ENCODE measurements around the gene FARS2.

FARS2 gene

DNA sequence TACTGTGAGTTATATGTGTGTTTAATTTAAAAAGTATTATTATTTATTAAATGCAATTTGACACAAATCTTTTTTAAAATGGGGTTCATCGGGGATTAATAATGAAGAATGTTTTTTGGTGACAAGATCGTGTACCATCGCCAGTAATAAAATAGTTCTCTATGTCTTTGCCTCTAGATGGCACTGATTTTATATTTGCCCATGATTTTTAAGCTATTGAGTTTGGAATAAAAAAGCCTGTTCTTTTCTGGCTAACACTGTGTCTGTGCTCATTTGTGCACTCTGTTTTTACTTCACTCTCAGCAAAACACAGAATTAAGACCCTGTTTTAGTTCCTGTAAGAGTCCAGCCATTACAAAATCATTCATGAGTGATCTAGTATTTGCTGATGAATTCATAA lies 127.0 kb downstream of the FARS2 start:
- no peaks in the 10 kb centered on the region for H3K36me3 ChIP-seq (ENCODE audit: control insufficient read depth in 2 of 2, insufficient read depth in 1 of 2, low read length in 2 of 2)
- no peak overlapping the region for H3K4me3 ChIP-seq (ENCODE audit: low read depth, low read length)
- ChIA-PET CTCF (interaction anchor here (0.6 to 5.1 kb wide), 4 partner anchors 9 to 342 kb away, joined by 3 to 25 read pairs (median 4); no protein-coding TSS in a partner anchor), POLR2A (no interaction called here)
- TF ChIP-seq KLF10 (tag by site-specific recombination; IDR thresholded peaks at IDR 0.05) (no peak), ZNF311 (tag by site-specific recombination; IDR thresholded peaks at IDR 0.05; ENCODE audit: borderline replicate concordance) (no peak), ZNF146 (tag by site-specific recombination; IDR thresholded peaks at IDR 0.05) (no peak), ZNF354C (tag by site-specific recombination; IDR thresholded peaks at IDR 0.05; ENCODE audit: borderline replicate concordance, low read depth) (no peak)
- no peak overlapping the region for H3K27ac ChIP-seq (ENCODE audit: extremely low read depth, low read depth, low read length)
- H3K4me1 ChIP-seq (ENCODE audit: control insufficient read depth, insufficient read depth, low read length): no peaks in the 10 kb centered on the region
- H3K9me3 ChIP-seq (ENCODE audit: control insufficient read depth, insufficient read depth, low read depth, low read length): no peaks in the 10 kb centered on the region

DNA sequence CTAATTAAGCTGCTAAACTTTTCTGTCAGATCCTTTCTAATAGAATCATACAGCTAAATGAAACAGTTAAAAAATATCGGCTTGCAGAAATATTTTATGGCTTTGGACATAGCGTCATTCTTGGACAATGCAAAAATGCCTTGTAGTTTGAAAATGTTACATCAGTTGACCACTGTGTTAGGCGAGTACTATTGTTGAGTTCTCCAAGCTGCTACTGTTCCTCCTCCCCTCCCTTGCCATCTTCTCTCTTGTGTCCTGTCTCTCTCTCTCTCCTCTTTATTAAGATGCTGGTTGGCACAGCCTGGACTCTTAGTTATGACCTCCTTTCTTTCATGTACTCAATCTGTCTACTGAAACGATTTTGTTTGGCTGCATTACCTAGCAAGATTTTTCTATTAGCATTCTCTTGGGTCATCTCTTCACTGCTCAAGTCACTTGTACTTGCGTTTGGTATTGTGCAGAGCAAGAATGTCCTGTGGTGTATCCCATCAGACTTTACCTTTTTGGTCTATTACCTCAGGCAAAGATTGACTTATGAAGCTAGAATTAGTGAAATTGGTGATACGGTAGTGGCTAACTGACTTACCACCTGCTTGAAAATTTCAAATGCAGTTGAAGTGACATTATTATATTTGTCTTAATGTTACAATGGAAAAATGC lies 127.9 kb downstream of the FARS2 start:
- CTCF ChIA-PET: interaction anchor here (0.6 to 5.1 kb wide), 6 partner anchors 10 to 1425 kb away, joined by 3 to 25 read pairs (median 4); no protein-coding TSS in a partner anchor
- POLR2A ChIA-PET: no interaction called here
- no peak for TF ChIP-seq ZNF211 (tag by site-specific recombination; IDR thresholded peaks at IDR 0.05; ENCODE audit: low read depth)
- TF ChIP-seq ZNF548 (tag by site-specific recombination; IDR thresholded peaks at IDR 0.05): no peak
- TF ChIP-seq, protein P1, sequence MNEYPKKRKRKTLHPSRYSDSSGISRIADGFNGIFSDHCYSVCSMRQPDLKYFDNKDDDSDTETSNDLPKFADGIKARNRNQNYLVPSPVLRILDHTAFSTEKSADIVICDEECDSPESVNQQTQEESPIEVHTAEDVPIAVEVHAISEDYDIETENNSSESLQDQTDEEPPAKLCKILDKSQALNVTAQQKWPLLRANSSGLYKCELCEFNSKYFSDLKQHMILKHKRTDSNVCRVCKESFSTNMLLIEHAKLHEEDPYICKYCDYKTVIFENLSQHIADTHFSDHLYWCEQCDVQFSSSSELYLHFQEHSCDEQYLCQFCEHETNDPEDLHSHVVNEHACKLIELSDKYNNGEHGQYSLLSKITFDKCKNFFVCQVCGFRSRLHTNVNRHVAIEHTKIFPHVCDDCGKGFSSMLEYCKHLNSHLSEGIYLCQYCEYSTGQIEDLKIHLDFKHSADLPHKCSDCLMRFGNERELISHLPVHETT (tag by site-specific recombination; IDR thresholded peaks at IDR 0.05): no peak
- TF ChIP-seq ZNF433 (tag by site-specific recombination; IDR thresholded peaks at IDR 0.05; ENCODE audit: low read depth): no peak
- TF ChIP-seq ZNF274 (IDR thresholded peaks at IDR 0.05; ENCODE audit: low read length): no peak
- no peak for TF ChIP-seq ZNF274 (tag by site-specific recombination; IDR thresholded peaks at IDR 0.05; ENCODE audit: borderline replicate concordance)
- TF ChIP-seq, protein P2, sequence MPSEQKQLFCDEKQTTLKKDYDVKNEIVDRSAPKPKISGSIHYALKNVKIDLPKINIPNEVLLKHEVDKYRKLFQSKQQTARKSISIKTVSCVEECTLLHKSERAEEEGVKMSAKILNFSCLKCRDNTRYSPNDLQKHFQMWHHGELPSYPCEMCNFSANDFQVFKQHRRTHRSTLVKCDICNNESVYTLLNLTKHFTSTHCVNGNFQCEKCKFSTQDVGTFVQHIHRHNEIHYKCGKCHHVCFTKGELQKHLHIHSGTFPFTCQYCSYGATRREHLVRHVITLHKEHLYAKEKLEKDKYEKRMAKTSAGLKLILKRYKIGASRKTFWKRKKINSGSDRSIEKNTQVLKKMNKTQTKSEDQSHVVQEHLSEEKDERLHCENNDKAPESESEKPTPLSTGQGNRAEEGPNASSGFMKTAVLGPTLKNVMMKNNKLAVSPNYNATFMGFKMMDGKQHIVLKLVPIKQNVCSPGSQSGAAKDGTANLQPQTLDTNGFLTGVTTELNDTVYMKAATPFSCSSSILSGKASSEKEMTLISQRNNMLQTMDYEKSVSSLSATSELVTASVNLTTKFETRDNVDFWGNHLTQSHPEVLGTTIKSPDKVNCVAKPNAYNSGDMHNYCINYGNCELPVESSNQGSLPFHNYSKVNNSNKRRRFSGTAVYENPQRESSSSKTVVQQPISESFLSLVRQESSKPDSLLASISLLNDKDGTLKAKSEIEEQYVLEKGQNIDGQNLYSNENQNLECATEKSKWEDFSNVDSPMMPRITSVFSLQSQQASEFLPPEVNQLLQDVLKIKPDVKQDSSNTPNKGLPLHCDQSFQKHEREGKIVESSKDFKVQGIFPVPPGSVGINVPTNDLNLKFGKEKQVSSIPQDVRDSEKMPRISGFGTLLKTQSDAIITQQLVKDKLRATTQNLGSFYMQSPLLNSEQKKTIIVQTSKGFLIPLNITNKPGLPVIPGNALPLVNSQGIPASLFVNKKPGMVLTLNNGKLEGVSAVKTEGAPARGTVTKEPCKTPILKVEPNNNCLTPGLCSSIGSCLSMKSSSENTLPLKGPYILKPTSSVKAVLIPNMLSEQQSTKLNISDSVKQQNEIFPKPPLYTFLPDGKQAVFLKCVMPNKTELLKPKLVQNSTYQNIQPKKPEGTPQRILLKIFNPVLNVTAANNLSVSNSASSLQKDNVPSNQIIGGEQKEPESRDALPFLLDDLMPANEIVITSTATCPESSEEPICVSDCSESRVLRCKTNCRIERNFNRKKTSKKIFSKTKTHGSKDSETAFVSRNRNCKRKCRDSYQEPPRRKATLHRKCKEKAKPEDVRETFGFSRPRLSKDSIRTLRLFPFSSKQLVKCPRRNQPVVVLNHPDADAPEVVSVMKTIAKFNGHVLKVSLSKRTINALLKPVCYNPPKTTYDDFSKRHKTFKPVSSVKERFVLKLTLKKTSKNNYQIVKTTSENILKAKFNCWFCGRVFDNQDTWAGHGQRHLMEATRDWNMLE (tag by site-specific recombination; conservative IDR thresholded peaks at IDR 0.05; ENCODE audit: low read depth): no peak
- no peak for TF ChIP-seq PRDM1 (tag by site-specific recombination; IDR thresholded peaks at IDR 0.05)
- TF ChIP-seq, protein P3, sequence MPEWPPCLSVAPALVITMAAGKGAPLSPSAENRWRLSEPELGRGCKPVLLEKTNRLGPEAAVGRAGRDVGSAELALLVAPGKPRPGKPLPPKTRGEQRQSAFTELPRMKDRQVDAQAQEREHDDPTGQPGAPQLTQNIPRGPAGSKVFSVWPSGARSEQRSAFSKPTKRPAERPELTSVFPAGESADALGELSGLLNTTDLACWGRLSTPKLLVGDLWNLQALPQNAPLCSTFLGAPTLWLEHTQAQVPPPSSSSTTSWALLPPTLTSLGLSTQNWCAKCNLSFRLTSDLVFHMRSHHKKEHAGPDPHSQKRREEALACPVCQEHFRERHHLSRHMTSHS (tag by site-specific recombination; IDR thresholded peaks at IDR 0.05): no peak
- no peak for TF ChIP-seq ZNF48 (tag by site-specific recombination; IDR thresholded peaks at IDR 0.05)
- no peak for TF ChIP-seq SETDB1 (IDR thresholded peaks at IDR 0.05; ENCODE audit: insufficient read length, low read length)
- TF ChIP-seq, protein P4, sequence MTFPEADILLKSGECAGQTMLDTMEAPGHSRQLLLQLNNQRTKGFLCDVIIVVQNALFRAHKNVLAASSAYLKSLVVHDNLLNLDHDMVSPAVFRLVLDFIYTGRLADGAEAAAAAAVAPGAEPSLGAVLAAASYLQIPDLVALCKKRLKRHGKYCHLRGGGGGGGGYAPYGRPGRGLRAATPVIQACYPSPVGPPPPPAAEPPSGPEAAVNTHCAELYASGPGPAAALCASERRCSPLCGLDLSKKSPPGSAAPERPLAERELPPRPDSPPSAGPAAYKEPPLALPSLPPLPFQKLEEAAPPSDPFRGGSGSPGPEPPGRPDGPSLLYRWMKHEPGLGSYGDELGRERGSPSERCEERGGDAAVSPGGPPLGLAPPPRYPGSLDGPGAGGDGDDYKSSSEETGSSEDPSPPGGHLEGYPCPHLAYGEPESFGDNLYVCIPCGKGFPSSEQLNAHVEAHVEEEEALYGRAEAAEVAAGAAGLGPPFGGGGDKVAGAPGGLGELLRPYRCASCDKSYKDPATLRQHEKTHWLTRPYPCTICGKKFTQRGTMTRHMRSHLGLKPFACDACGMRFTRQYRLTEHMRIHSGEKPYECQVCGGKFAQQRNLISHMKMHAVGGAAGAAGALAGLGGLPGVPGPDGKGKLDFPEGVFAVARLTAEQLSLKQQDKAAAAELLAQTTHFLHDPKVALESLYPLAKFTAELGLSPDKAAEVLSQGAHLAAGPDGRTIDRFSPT (tag by site-specific recombination; IDR thresholded peaks at IDR 0.05): no peak
- no peak for TF ChIP-seq ZNF501 (tag by site-specific recombination; IDR thresholded peaks at IDR 0.05)
- TF ChIP-seq ZSCAN16 (tag by site-specific recombination; IDR thresholded peaks at IDR 0.05): no peak
- TF ChIP-seq SP3 (tag by site-specific recombination; IDR thresholded peaks at IDR 0.05): no peak
- no peak for TF ChIP-seq ZNF37A (tag by site-specific recombination; IDR thresholded peaks at IDR 0.05)

More for the DNA sequence above, 127.9 kb downstream of the FARS2 start:
- Histone ChIP-seq H3K27ac (ENCODE audit: extremely low read depth, low read depth, low read length) (no peak overlapping the region), H3K4me1 (ENCODE audit: control insufficient read depth, insufficient read depth, low read length) (no peaks in the 10 kb centered on the region), H3K9me3 (ENCODE audit: control insufficient read depth, insufficient read depth, low read depth, low read length) (no peaks in the 10 kb centered on the region), H3K36me3 (ENCODE audit: control insufficient read depth in 2 of 2, insufficient read depth in 1 of 2, low read length in 2 of 2) (no peaks in the 10 kb centered on the region), H3K4me3 (ENCODE audit: low read depth, low read length) (no peak overlapping the region)
